ENCODE results near the gene KLHDC10. TPM values are rescaled to one million over a fixed set of nuclear protein-coding genes. Genes with fewer than 3 reads are reported as not detected.

The KLHDC10 gene
- total and polyA plus RNA-seq, 2 donors (not counting 1 experiment from before 2014, with no cell fraction given), result 28.5 to 29.1 TPM

- H3K27ac ChIP-seq (ENCODE audit: insufficient read depth, low read length), result no peak overlapping the region
- H3K4me2 ChIP-seq (ENCODE audit: extremely low read depth, insufficient read depth, low read length), result no peak overlapping the region
- no peaks in the 10 kb centered on the region for H3K4me1 ChIP-seq (ENCODE audit: control insufficient read depth, extremely low read depth, insufficient read depth, low read length)
- H3K4me3 ChIP-seq (replicated peaks in 1 of 4; ENCODE audit: control extremely low read depth in 1 of 4, insufficient read depth in 1 of 4, low read depth in 3 of 4, low read length in 4 of 4), result no peak overlapping the region
- no peaks in the 10 kb centered on the region for H3K79me2 ChIP-seq (ENCODE audit: control insufficient read depth, insufficient read depth, low read length)
- H3K27me3 ChIP-seq (ENCODE audit: control insufficient read depth, insufficient read depth, low read length), result no peaks in the 10 kb centered on the region
- TF ChIP-seq, protein P1, sequence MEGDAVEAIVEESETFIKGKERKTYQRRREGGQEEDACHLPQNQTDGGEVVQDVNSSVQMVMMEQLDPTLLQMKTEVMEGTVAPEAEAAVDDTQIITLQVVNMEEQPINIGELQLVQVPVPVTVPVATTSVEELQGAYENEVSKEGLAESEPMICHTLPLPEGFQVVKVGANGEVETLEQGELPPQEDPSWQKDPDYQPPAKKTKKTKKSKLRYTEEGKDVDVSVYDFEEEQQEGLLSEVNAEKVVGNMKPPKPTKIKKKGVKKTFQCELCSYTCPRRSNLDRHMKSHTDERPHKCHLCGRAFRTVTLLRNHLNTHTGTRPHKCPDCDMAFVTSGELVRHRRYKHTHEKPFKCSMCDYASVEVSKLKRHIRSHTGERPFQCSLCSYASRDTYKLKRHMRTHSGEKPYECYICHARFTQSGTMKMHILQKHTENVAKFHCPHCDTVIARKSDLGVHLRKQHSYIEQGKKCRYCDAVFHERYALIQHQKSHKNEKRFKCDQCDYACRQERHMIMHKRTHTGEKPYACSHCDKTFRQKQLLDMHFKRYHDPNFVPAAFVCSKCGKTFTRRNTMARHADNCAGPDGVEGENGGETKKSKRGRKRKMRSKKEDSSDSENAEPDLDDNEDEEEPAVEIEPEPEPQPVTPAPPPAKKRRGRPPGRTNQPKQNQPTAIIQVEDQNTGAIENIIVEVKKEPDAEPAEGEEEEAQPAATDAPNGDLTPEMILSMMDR (conservative IDR thresholded peaks at IDR 0.05 in 1 of 2, IDR thresholded peaks at IDR 0.05 in 1 of 2; ENCODE audit: low read depth in 1 of 2, low read length in 2 of 2), result no peak
- TF ChIP-seq EZH2 (IDR thresholded peaks at IDR 0.05; ENCODE audit: low read length, missing control alignments), result no peak
- no peaks in the 10 kb centered on the region for H4K20me1 ChIP-seq (ENCODE audit: control insufficient read depth, extremely low read depth, insufficient read depth, low read length)
- no peaks in the 10 kb centered on the region for H3K9me3 ChIP-seq (ENCODE audit: control insufficient read depth, insufficient read depth, low read depth, low read length)
- H3K9ac ChIP-seq (ENCODE audit: insufficient read depth, low read length), result no peak overlapping the region
- DNase-seq (ENCODE audit: low read depth in 2 of 2), result no peak
- H3K36me3 ChIP-seq (ENCODE audit: control insufficient read depth, insufficient read depth, low read length), result no peaks in the 10 kb centered on the region
- H2AFZ ChIP-seq (ENCODE audit: low read length), result no peak overlapping the region
Observed at GRCh38 chr7:130150587-130150986, 80.3 kb downstream of the KLHDC10 start.

GRCh38 chr7:130151591-130152492, 81.5 kb downstream of the KLHDC10 start:
- Histone ChIP-seq H3K4me1 (ENCODE audit: control insufficient read depth, extremely low read depth, insufficient read depth, low read length) (no peaks in the 10 kb centered on the region), H3K9me3 (ENCODE audit: control insufficient read depth, insufficient read depth, low read depth, low read length) (no peaks in the 10 kb centered on the region), H2AFZ (ENCODE audit: low read length) (no peak overlapping the region), H3K27ac (ENCODE audit: insufficient read depth, low read length) (no peak overlapping the region), H3K4me3 (replicated peaks in 1 of 4; ENCODE audit: control extremely low read depth in 1 of 4, insufficient read depth in 1 of 4, low read depth in 3 of 4, low read length in 4 of 4) (no peak overlapping the region), H3K79me2 (ENCODE audit: control insufficient read depth, insufficient read depth, low read length) (no peaks in the 10 kb centered on the region), H3K4me2 (ENCODE audit: extremely low read depth, insufficient read depth, low read length) (no peak overlapping the region), H4K20me1 (ENCODE audit: control insufficient read depth, extremely low read depth, insufficient read depth, low read length) (no peaks in the 10 kb centered on the region), H3K27me3 (ENCODE audit: control insufficient read depth, insufficient read depth, low read length) (no peaks in the 10 kb centered on the region), H3K9ac (ENCODE audit: insufficient read depth, low read length) (no peak overlapping the region), H3K36me3 (ENCODE audit: control insufficient read depth, insufficient read depth, low read length) (no peaks in the 10 kb centered on the region)
- TF ChIP-seq, protein P1 (conservative IDR thresholded peaks at IDR 0.05 in 1 of 2, IDR thresholded peaks at IDR 0.05 in 1 of 2; ENCODE audit: low read depth in 1 of 2, low read length in 2 of 2), result no peak
- no peak for TF ChIP-seq EZH2 (IDR thresholded peaks at IDR 0.05; ENCODE audit: low read length, missing control alignments)
- peak; percentile 36 to 49 for DNase-seq (ENCODE audit: low read depth in 2 of 2)

GRCh38 chr7:130152493-130153210, 82.3 kb downstream of the KLHDC10 start:
- peak in 1 of 2 donors; percentile 61 for DNase-seq (ENCODE audit: low read depth in 2 of 2)
- no peak overlapping the region for H3K4me2 ChIP-seq (ENCODE audit: extremely low read depth, insufficient read depth, low read length)
- no peak overlapping the region for H2AFZ ChIP-seq (ENCODE audit: low read length)

More at GRCh38 chr7:130152493-130153210, 82.3 kb downstream of the KLHDC10 start:
- Histone ChIP-seq H3K4me1 (ENCODE audit: control insufficient read depth, extremely low read depth, insufficient read depth, low read length) (no peaks in the 10 kb centered on the region), H3K9ac (ENCODE audit: insufficient read depth, low read length) (no peak overlapping the region), H3K27ac (ENCODE audit: insufficient read depth, low read length) (no peak overlapping the region), H3K9me3 (ENCODE audit: control insufficient read depth, insufficient read depth, low read depth, low read length) (no peaks in the 10 kb centered on the region), H3K27me3 (ENCODE audit: control insufficient read depth, insufficient read depth, low read length) (no peaks in the 10 kb centered on the region), H3K79me2 (ENCODE audit: control insufficient read depth, insufficient read depth, low read length) (no peaks in the 10 kb centered on the region), H4K20me1 (ENCODE audit: control insufficient read depth, extremely low read depth, insufficient read depth, low read length) (no peaks in the 10 kb centered on the region), H3K36me3 (ENCODE audit: control insufficient read depth, insufficient read depth, low read length) (no peaks in the 10 kb centered on the region), H3K4me3 (replicated peaks in 1 of 4; ENCODE audit: control extremely low read depth in 1 of 4, insufficient read depth in 1 of 4, low read depth in 3 of 4, low read length in 4 of 4) (no peak overlapping the region)
- no peak for TF ChIP-seq EZH2 (IDR thresholded peaks at IDR 0.05; ENCODE audit: low read length, missing control alignments)
- TF ChIP-seq, protein P1 (conservative IDR thresholded peaks at IDR 0.05 in 1 of 2, IDR thresholded peaks at IDR 0.05 in 1 of 2; ENCODE audit: low read depth in 1 of 2, low read length in 2 of 2), result no peak
